Endothelial cell (in vitro differentiated cells): ENCODE data around the gene ISL2. TPM values are rescaled to one million over a fixed set of nuclear protein-coding genes. Genes with fewer than 3 reads are reported as not detected.

Experiments
- DNase-seq: peaks from one replicate; pipeline ENCODE4 v3.0.0; 2021; ENCODE audit warnings: low spot score
- H3K27ac Mint-ChIP-seq: one replicate; pipeline ENCODE4 v1.8.0; 2021; ENCODE audit warnings: mixed read lengths, inconsistent platforms; ENCODE audit not compliant: unreplicated experiment
- H3K27me3 Mint-ChIP-seq: one replicate; pipeline ENCODE4 v1.8.0; 2021; ENCODE audit warnings: mild to moderate bottlenecking, moderate library complexity, mixed read lengths, inconsistent platforms; ENCODE audit not compliant: unreplicated experiment
- H3K36me3 Mint-ChIP-seq: one replicate; pipeline ENCODE4 v1.8.0; 2021; ENCODE audit warnings: mild to moderate bottlenecking, low read depth, mixed read lengths, inconsistent platforms; ENCODE audit not compliant: unreplicated experiment
- H3K4me1 Mint-ChIP-seq: one replicate; pipeline ENCODE4 v1.8.0; 2021; ENCODE audit warnings: mild to moderate bottlenecking, mixed read lengths, inconsistent platforms; ENCODE audit not compliant: unreplicated experiment
- H3K4me3 Mint-ChIP-seq: one replicate; pipeline ENCODE4 v1.8.0; 2021; ENCODE audit warnings: mild to moderate bottlenecking, mixed read lengths, inconsistent platforms; ENCODE audit not compliant: unreplicated experiment
- H3K9me3 Mint-ChIP-seq: one replicate; pipeline ENCODE4 v1.8.0; 2021; ENCODE audit warnings: mixed read lengths, inconsistent platforms; ENCODE audit not compliant: unreplicated experiment
- total RNA-seq: library from RNA; stranded (reverse); fragmentation: NEBNext Ultra II Directional; extraction: Animal tissue kit (Norgen Biotek cat#: 25700); gene quantifications from one replicate; pipeline ENCODE4 v1.2.1, GENCODE V29; 2021; ENCODE audit not compliant: unreplicated experiment
- TF ChIP-seq, protein P1 (sequence below): fragments of 200-600 bp; sonication (generic); IDR thresholded peaks from one replicate; pipeline ENCODE4 v1.5.0; 2021; ENCODE audit warnings: antibody characterized with exemption; ENCODE audit not compliant: unreplicated experiment

Gene ISL2
- total RNA-seq, 1 donor from 2014 or later = 1.4 TPM

GRCh38 chr15:76342058-76342381, 5.4 kb downstream of the ISL2 start:
- TF ChIP-seq, protein P1, sequence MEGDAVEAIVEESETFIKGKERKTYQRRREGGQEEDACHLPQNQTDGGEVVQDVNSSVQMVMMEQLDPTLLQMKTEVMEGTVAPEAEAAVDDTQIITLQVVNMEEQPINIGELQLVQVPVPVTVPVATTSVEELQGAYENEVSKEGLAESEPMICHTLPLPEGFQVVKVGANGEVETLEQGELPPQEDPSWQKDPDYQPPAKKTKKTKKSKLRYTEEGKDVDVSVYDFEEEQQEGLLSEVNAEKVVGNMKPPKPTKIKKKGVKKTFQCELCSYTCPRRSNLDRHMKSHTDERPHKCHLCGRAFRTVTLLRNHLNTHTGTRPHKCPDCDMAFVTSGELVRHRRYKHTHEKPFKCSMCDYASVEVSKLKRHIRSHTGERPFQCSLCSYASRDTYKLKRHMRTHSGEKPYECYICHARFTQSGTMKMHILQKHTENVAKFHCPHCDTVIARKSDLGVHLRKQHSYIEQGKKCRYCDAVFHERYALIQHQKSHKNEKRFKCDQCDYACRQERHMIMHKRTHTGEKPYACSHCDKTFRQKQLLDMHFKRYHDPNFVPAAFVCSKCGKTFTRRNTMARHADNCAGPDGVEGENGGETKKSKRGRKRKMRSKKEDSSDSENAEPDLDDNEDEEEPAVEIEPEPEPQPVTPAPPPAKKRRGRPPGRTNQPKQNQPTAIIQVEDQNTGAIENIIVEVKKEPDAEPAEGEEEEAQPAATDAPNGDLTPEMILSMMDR = no peak
- peaks cover 37% of the 10 kb centered on the region for H3K4me1 Mint-ChIP-seq
- H3K36me3 Mint-ChIP-seq = peaks cover 5% of the 10 kb centered on the region
- H3K4me3 Mint-ChIP-seq = no peak overlapping the region
- DNase-seq = no peak
- H3K9me3 Mint-ChIP-seq = no peaks in the 10 kb centered on the region
- H3K27me3 Mint-ChIP-seq = peaks cover 38% of the 10 kb centered on the region
- H3K27ac Mint-ChIP-seq = no peak overlapping the region

DNA sequence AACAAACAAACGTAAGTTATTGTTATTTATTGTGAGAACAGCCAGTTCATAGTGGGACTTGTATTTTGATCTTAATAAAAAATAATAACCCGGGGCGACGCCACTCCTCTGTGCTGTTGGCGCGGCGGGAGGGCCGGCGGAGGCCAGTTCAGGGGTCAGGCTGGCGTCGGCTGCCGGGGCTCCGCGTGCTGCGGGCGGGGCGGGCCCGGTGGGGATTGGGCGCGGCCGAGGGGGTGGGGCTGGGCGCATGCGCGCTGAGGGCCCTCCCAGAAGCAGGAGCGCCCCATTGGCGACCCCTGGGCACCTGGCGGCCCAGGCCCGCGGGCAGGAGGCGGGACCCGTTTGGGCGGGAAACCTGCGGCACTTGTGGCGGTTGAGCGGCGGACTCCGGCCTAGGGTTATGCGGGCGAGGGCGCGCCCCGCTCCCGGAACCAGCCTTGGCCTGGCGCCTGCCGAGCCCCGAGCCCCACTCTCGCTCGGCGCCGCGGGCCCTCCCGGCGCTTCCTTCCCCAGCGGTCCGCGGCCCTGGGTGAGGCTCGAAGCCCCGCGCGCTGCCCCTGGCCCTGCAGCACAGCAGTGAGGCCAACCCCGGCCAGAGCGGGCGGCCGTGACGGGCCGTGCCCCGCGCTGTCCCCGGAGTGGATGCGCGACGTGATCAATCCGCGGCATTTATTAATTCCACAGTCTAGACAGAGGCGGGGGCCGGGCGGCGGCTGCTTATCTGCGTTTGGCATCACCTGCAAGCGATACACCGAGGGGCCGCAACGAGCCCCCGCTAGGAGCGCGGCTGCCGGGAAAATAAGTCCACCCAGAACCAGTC, 6.0 kb downstream of the ISL2 start:
- H3K4me3 Mint-ChIP-seq = no peak overlapping the region

GRCh38 chr15:76343313-76343996, 6.9 kb downstream of the ISL2 start:
- DNase-seq = no peak
- peaks cover 9% of the 10 kb centered on the region for H3K36me3 Mint-ChIP-seq
- H3K4me1 Mint-ChIP-seq = peaks cover 40% of the 10 kb centered on the region
- H3K4me3 Mint-ChIP-seq = no peak overlapping the region
- H3K27ac Mint-ChIP-seq = no peak overlapping the region
- TF ChIP-seq, protein P1 = no peak
- peaks cover 41% of the 10 kb centered on the region for H3K27me3 Mint-ChIP-seq
- no peaks in the 10 kb centered on the region for H3K9me3 Mint-ChIP-seq

More for the DNA sequence above, 6.0 kb downstream of the ISL2 start:
- TF ChIP-seq, protein P1 = no peak
- no peaks in the 10 kb centered on the region for H3K9me3 Mint-ChIP-seq
- no peak overlapping the region for H3K27ac Mint-ChIP-seq
- DNase-seq = no peak
- H3K27me3 Mint-ChIP-seq = peaks cover 35% of the 10 kb centered on the region
- peaks cover 5% of the 10 kb centered on the region for H3K36me3 Mint-ChIP-seq
- H3K4me1 Mint-ChIP-seq = peaks cover 35% of the 10 kb centered on the region

- H3K9me3 Mint-ChIP-seq = no peaks in the 10 kb centered on the region
- peaks cover 5% of the 10 kb centered on the region for H3K36me3 Mint-ChIP-seq
- peaks cover 27% of the 10 kb centered on the region for H3K4me1 Mint-ChIP-seq
- peak overlapping the region; percentile 45 for H3K4me3 Mint-ChIP-seq
- TF ChIP-seq, protein P1 = no peak
- no peak for DNase-seq
- H3K27ac Mint-ChIP-seq = no peak overlapping the region
- H3K27me3 Mint-ChIP-seq = peaks cover 31% of the 10 kb centered on the region
Observed at GRCh38 chr15:76344893-76345582, 8.5 kb downstream of the ISL2 start.

DNA sequence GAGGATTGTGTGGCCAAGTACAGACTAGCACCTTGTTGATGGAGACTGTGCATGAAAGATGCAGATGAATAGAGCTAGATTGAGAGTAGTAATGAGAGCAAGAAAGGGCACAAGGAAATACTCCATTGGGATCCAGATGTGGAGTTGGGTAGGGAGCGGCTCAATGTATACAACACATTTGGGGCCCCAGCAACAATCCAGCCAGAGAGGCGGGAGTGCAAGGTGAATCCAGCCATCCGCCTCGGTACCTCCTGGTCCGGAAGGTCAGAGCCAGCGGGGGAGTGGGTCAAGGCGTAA, 9.0 kb downstream of the ISL2 start:
- no peak overlapping the region for H3K27ac Mint-ChIP-seq
- TF ChIP-seq, protein P1 = no peak
- no peaks in the 10 kb centered on the region for H3K9me3 Mint-ChIP-seq
- peaks cover 24% of the 10 kb centered on the region for H3K4me1 Mint-ChIP-seq
- H3K27me3 Mint-ChIP-seq = peaks cover 34% of the 10 kb centered on the region
- H3K36me3 Mint-ChIP-seq = peaks cover 5% of the 10 kb centered on the region
- no peak for DNase-seq
- peak overlapping the region; percentile 45 for H3K4me3 Mint-ChIP-seq
